Testis (tissue), 3 donors: Measurements from ENCODE around the gene CYP27C1. TPM values are rescaled to one million over a fixed set of nuclear protein-coding genes. Genes with fewer than 3 reads are reported as not detected.
"Not testable (repeated sequence)": the region's sequence is repeated elsewhere in the genome, so short reads cannot be mapped to it uniquely, and the experiment has no call there.

Experiments
- DNase-seq: peaks from one replicate; pipeline ENCODE4 v3.0.0-alpha.2; 2019
- H3K27ac ChIP-seq, 2 donors: fragments of 200-600 bp; sonication (generic); one replicate each; pipeline ENCODE4 v1.5.1; 2019
- H3K27me3 ChIP-seq: fragments of 200-600 bp; sonication (generic); one replicate; pipeline ENCODE4 v1.5.1; 2019
- H3K36me3 ChIP-seq: fragments of 200-600 bp; sonication (generic); one replicate; pipeline ENCODE4 v1.5.1; 2017; ENCODE audit warnings: low read depth; ENCODE audit errors: missing control alignments
- H3K4me1 ChIP-seq: fragments of 200-600 bp; sonication (generic); one replicate; pipeline ENCODE4 v1.5.1; 2019
- H3K4me3 ChIP-seq, 2 donors: fragments of 200-600 bp; sonication (generic); one replicate each; pipeline ENCODE4 v1.5.1; 2017 to 2019
- H3K9me3 ChIP-seq: fragments of 200-600 bp; sonication (generic); one replicate; pipeline ENCODE4 v1.5.1; 2017
- CTCF ChIP-seq, 3 experiments: fragments of 450-650 bp in 2 of 3; fragments of 200-600 bp in 1 of 3; sonication (generic) in 1 of 3; IDR thresholded peaks; one replicate each; pipeline ENCODE4 v1.5.1; 2016 to 2019; ENCODE audit warnings: antibody characterized with exemption in 3 of 3, mild to moderate bottlenecking in 2 of 3, moderate library complexity in 1 of 3
- POLR2A ChIP-seq: fragments of 450-650 bp; IDR thresholded peaks from one replicate; pipeline ENCODE4 v1.6.1; 2017; ENCODE audit warnings: antibody characterized with exemption, mild to moderate bottlenecking, moderate library complexity
- WGBS, 2 donors: methylation state at CpG; one replicate each; pipeline ENCODE4 v1.1.5; 2018; 5-methylcytosine and 5-hydroxymethylcytosine counted together
- intact Hi-C: fragments of 100-400 bp; cut with DNase I; formaldehyde crosslinking; loops from one replicate; pipeline ENCODE4 v1.15.1; 2023; ENCODE audit warnings: low total_unique reads
- polyA plus RNA-seq: library from polyadenylated mRNA; stranded (reverse); fragments of 350-450 nt; fragmentation: Illumina TruSeq; extraction: RNeasy Lipid Tissue Mini Kit (QIAGEN cat#74804); gene quantifications from one replicate; pipeline ENCODE4 v1.2.3, GENCODE V29; 2014; ENCODE audit warnings: low read depth, low replicate concordance; ENCODE audit not compliant: insufficient read depth
- total RNA-seq, 2 donors: library from RNA; depleted of rRNA; stranded (reverse); fragments of >200 nt; gene quantifications; one replicate each; pipeline ENCODE4 v1.2.3, GENCODE V29; 2016

The CYP27C1 gene
- total and polyA plus RNA-seq, 3 donors from 2014 or later = 0.47 to 0.55 (median 0.50) TPM

DNA sequence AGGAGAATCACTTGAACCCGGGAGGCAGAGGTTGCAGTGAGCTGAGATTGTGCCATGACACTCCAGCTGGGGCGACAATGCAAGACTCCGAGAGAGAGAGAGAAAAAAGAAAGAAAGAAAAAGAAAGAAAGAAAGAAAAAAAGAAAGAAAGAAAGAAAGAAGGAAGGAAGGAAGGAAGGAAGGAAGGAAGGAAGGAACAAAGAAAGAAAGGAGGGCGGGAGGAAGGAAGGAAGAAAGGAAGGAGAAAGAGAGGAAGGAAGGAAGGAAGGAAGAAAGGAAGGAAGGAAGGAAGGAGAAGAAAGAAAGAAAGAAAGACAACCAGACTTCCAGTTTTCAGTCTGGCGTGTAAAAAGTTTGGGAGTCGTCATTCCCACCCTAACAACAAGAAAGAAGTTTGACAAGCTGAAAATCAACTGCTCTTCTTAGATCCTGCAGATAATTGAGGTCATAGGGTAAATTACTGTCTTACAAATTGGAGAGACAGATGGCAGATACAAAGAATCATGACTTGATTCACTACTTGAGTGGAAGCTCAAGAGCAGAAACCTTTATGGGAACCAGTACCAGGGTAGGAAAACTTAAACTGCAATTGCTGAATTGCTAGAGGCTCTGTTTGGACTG is 15.1 kb upstream of the CYP27C1 start:
- TF ChIP-seq CTCF (IDR thresholded peaks at IDR 0.05) = no peak
- TF ChIP-seq POLR2A = no peak
- Histone ChIP-seq H3K27ac (no peak overlapping the region), H3K36me3 (no peaks in the 10 kb centered on the region), H3K4me1 (no peaks in the 10 kb centered on the region), H3K27me3 (no peaks in the 10 kb centered on the region), H3K9me3 (no peaks in the 10 kb centered on the region), H3K4me3 (no peak overlapping the region)
- intact Hi-C loops = no loop called here
- WGBS, 2 donors = 92 to 93% methylated on average over 6 of the region's 6 CpGs
- DNase-seq = no peak

DNA sequence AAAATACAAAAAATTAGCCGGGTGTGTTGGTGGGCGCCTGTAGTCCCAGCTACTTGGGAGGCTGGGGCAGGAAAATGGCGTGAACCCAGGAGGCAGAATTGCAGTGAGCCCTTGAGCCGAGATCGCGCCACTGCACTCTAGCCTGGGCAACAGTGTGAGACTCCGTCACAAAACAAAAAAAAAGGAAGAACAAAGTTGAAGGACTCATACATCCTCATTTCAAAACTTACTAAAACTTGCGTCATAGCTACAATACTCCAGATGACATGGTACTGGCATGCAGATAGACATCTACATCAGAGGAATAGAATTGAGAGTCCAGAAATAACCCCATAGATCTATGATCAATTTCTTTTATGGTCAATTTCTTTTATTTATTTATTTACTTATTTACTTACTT is 13.6 kb upstream of the CYP27C1 start:
- intact Hi-C loops = no loop called here
- H3K4me3 ChIP-seq = no peak overlapping the region
- no peaks in the 10 kb centered on the region for H3K4me1 ChIP-seq
- no peak overlapping the region for H3K27ac ChIP-seq
- no peak for DNase-seq
- no peaks in the 10 kb centered on the region for H3K9me3 ChIP-seq
- 82 to 93% methylated on average over 8 of the region's 8 CpGs for WGBS, 2 donors
- H3K27me3 ChIP-seq = no peaks in the 10 kb centered on the region
- TF ChIP-seq CTCF (IDR thresholded peaks at IDR 0.05) = no peak
- no peak for TF ChIP-seq POLR2A
- no peaks in the 10 kb centered on the region for H3K36me3 ChIP-seq

GRCh38 chr2:127231130-127231865 is 11.2 kb upstream of the CYP27C1 start:
- Histone ChIP-seq H3K27ac (no peak overlapping the region), H3K4me1 (no peaks in the 10 kb centered on the region), H3K36me3 (no peaks in the 10 kb centered on the region), H3K9me3 (no peaks in the 10 kb centered on the region), H3K27me3 (no peaks in the 10 kb centered on the region), H3K4me3 (no peak overlapping the region)
- TF ChIP-seq POLR2A (no peak), CTCF (IDR thresholded peaks at IDR 0.05) (no peak)
- intact Hi-C loops = no loop called here
- 82 to 85% methylated on average over 6 of the region's 6 CpGs for WGBS, 2 donors
- DNase-seq = no peak

DNA sequence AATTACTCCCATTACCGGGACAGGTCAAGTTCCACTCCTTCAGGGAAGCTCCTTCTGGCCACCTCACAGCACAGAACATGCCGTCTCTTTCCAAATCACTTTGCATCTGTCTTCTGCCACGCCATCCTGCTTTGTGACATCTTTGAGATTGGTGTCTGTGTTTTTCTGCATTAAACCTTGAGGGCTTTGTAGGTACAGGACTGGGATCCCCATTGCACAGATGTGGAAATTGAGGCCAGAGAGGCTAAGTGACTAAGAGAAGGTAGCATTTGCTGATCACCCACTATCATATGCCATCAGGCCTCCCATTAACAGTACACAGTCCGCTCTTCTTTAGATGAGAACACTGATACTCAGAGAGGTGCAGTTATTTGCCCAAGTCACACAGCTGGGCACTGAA is 9.5 kb upstream of the CYP27C1 start:
- Histone ChIP-seq H3K36me3 (no peaks in the 10 kb centered on the region), H3K27me3 (no peaks in the 10 kb centered on the region), H3K4me3 (no peak overlapping the region), H3K27ac (no peak overlapping the region), H3K9me3 (no peaks in the 10 kb centered on the region), H3K4me1 (no peaks in the 10 kb centered on the region)
- DNase-seq = no peak
- TF ChIP-seq CTCF (IDR thresholded peaks at IDR 0.05) = no peak
- TF ChIP-seq POLR2A = no peak
- 93 to 95% methylated on average over 4 of the region's 4 CpGs for WGBS, 2 donors
- intact Hi-C loops = no loop called here

- TF ChIP-seq POLR2A (no peak), CTCF (IDR thresholded peaks at IDR 0.05) (no peak)
- H3K36me3 ChIP-seq = no peaks in the 10 kb centered on the region
- no peak overlapping the region for H3K27ac ChIP-seq
- intact Hi-C loops = no loop called here
- 79 to 87% methylated on average over 5 of the region's 5 CpGs for WGBS, 2 donors
- DNase-seq = no peak
- H3K4me3 ChIP-seq = no peak overlapping the region
- H3K27me3 ChIP-seq = no peaks in the 10 kb centered on the region
- no peaks in the 10 kb centered on the region for H3K9me3 ChIP-seq
- H3K4me1 ChIP-seq = no peaks in the 10 kb centered on the region
Measured at GRCh38 chr2:127228102-127228501, 8.0 kb upstream of the CYP27C1 start.

GRCh38 chr2:127227264-127227660 is 7.2 kb upstream of the CYP27C1 start:
- H3K9me3 ChIP-seq, H3K27ac ChIP-seq, DNase-seq, H3K4me3 ChIP-seq, intact Hi-C loops, H3K36me3 ChIP-seq, H3K27me3 ChIP-seq, H3K4me1 ChIP-seq: not testable (repeated sequence)
- WGBS, 2 donors = 95% methylated on average over 5 of the region's 5 CpGs
